GM21515 (cell line): ENCODE results near the gene SLC6A3.

Experiments used
- ATAC-seq: cut with Tn5 transposase; IDR thresholded peaks from one replicate; pipeline ENCODE4 v1.9.1; 2021; ENCODE audit not compliant: unreplicated experiment

The SLC6A3 gene

GRCh38 chr5:1356873-1357787 lies 88.1 kb downstream of the SLC6A3 start:
- ATAC-seq: no peak

GRCh38 chr5:1354576-1354975 lies 90.7 kb downstream of the SLC6A3 start:
- no peak for ATAC-seq

GRCh38 chr5:1352231-1353219 lies 92.7 kb downstream of the SLC6A3 start:
- ATAC-seq: no peak

GRCh38 chr5:1351156-1351555 lies 94.1 kb downstream of the SLC6A3 start:
- ATAC-seq: no peak

GRCh38 chr5:1349246-1349645 lies 96.0 kb downstream of the SLC6A3 start:
- ATAC-seq: no peak

- no peak for ATAC-seq
These were observed 96.3 kb downstream of the SLC6A3 start for GRCh38 chr5:1348986-1349245.

GRCh38 chr5:1347571-1347970 lies 97.7 kb downstream of the SLC6A3 start:
- no peak for ATAC-seq

GRCh38 chr5:1346627-1347440 lies 98.4 kb downstream of the SLC6A3 start:
- no peak for ATAC-seq

- ATAC-seq: no peak
These were observed 99.2 kb downstream of the SLC6A3 start for GRCh38 chr5:1345876-1346626.

- peak; percentile 63 for ATAC-seq
These were observed 100.0 kb downstream of the SLC6A3 start, which contains the start of gene CLPTM1L for GRCh38 chr5:1344975-1345838. CLPTM1L (minus strand) TSS chr5:1345099; CDS start chr5:1344841, 258 bp downstream.

- peak; percentile 10 for ATAC-seq
These were observed 101.0 kb downstream of the SLC6A3 start for GRCh38 chr5:1343931-1344901.

- no peak for ATAC-seq
These were observed 101.9 kb downstream of the SLC6A3 start for GRCh38 chr5:1343315-1343751.
